Measurements from ENCODE around the gene APLP2.

Gene APLP2

GRCh38 chr11:130042093-130042591 is 27.6 kb upstream of the APLP2 start:
- no peak overlapping the region for H3K4me3 ChIP-seq (ENCODE audit: low read depth, low read length)
- TF ChIP-seq, protein P1, sequence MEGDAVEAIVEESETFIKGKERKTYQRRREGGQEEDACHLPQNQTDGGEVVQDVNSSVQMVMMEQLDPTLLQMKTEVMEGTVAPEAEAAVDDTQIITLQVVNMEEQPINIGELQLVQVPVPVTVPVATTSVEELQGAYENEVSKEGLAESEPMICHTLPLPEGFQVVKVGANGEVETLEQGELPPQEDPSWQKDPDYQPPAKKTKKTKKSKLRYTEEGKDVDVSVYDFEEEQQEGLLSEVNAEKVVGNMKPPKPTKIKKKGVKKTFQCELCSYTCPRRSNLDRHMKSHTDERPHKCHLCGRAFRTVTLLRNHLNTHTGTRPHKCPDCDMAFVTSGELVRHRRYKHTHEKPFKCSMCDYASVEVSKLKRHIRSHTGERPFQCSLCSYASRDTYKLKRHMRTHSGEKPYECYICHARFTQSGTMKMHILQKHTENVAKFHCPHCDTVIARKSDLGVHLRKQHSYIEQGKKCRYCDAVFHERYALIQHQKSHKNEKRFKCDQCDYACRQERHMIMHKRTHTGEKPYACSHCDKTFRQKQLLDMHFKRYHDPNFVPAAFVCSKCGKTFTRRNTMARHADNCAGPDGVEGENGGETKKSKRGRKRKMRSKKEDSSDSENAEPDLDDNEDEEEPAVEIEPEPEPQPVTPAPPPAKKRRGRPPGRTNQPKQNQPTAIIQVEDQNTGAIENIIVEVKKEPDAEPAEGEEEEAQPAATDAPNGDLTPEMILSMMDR (IDR thresholded peaks at IDR 0.05; ENCODE audit: borderline replicate concordance, insufficient read depth, low read depth, low read length), result no peak

DNA sequence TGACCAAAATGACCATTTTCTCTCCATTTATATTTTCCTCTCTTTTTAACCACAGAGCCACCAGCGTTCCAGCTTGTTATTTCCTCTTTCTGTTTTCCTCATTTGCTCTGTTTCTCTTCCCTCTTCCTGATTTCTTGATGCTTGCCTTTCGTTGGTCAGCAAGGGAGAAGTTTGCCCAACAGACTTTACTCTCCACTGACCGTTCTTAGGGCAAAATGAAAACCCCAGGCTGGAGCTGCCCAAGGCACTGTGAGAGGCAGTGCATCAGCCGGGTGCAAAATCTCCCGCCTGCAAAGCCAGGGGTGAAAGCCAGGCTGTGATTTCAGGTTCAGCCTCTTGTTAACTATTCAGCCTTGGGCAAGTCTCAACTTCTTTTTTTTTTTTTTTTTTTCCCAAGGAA is 26.1 kb upstream of the APLP2 start:
- no peak overlapping the region for H3K4me3 ChIP-seq (ENCODE audit: low read depth, low read length)
- TF ChIP-seq, protein P1 (IDR thresholded peaks at IDR 0.05; ENCODE audit: borderline replicate concordance, insufficient read depth, low read depth, low read length), result no peak

GRCh38 chr11:130047141-130047540 is 22.6 kb upstream of the APLP2 start:
- TF ChIP-seq, protein P1 (IDR thresholded peaks at IDR 0.05; ENCODE audit: borderline replicate concordance, insufficient read depth, low read depth, low read length), result no peak
- H3K4me3 ChIP-seq (ENCODE audit: low read depth, low read length), result no peak overlapping the region

- TF ChIP-seq, protein P1 (IDR thresholded peaks at IDR 0.05; ENCODE audit: borderline replicate concordance, insufficient read depth, low read depth, low read length), result no peak
- no peak overlapping the region for H3K4me3 ChIP-seq (ENCODE audit: low read depth, low read length)
Measured at GRCh38 chr11:130049328-130049771, 20.3 kb upstream of the APLP2 start.

- TF ChIP-seq, protein P1 (IDR thresholded peaks at IDR 0.05; ENCODE audit: borderline replicate concordance, insufficient read depth, low read depth, low read length), result no peak
- H3K4me3 ChIP-seq (ENCODE audit: low read depth, low read length), result no peak overlapping the region
Measured at GRCh38 chr11:130050257-130050656, 19.4 kb upstream of the APLP2 start.

GRCh38 chr11:130051082-130051481 is 18.6 kb upstream of the APLP2 start:
- TF ChIP-seq, protein P1 (IDR thresholded peaks at IDR 0.05; ENCODE audit: borderline replicate concordance, insufficient read depth, low read depth, low read length), result no peak
- no peak overlapping the region for H3K4me3 ChIP-seq (ENCODE audit: low read depth, low read length)

- TF ChIP-seq, protein P1 (IDR thresholded peaks at IDR 0.05; ENCODE audit: borderline replicate concordance, insufficient read depth, low read depth, low read length), result no peak
- H3K4me3 ChIP-seq (ENCODE audit: low read depth, low read length), result no peak overlapping the region
Measured at GRCh38 chr11:130052567-130052966, 17.1 kb upstream of the APLP2 start.

Measured in GM12875 (cell line).